ENCODE measurements around the gene S100P.
"Not testable (repeated sequence)": the region's sequence is repeated elsewhere in the genome, so short reads cannot be mapped to it uniquely, and the experiment has no call there.

The S100P gene

GRCh38 chr4:6693231-6694176, at the start of gene S100P:
Gene S100P (plus strand): TSS chr4:6693878. CDS start chr4:6693933, 55 bp downstream.
- DNase-seq = no peak

- DNase-seq = no peak
Observed at GRCh38 chr4:6644792-6645530, 48.7 kb upstream of the S100P start.

GRCh38 chr4:6647169-6647568, 46.5 kb upstream of the S100P start:
- no peak for DNase-seq

- DNase-seq = no peak
Observed at GRCh38 chr4:6647582-6648230, 46.0 kb upstream of the S100P start.

- no peak for DNase-seq
Observed at GRCh38 chr4:6649216-6649615, 44.5 kb upstream of the S100P start.

GRCh38 chr4:6654211-6654610, 39.5 kb upstream of the S100P start:
- not testable (repeated sequence) for DNase-seq

- not testable (repeated sequence) for DNase-seq
Observed at GRCh38 chr4:6655291-6655690, 38.4 kb upstream of the S100P start.

GRCh38 chr4:6655924-6656323, 37.8 kb upstream of the S100P start:
- no peak for DNase-seq

- DNase-seq = no peak
Observed at GRCh38 chr4:6657242-6658208, 36.2 kb upstream of the S100P start.

GRCh38 chr4:6658209-6658595, 35.5 kb upstream of the S100P start:
- DNase-seq = no peak

GRCh38 chr4:6658597-6659075, 35.0 kb upstream of the S100P start:
- no peak for DNase-seq

- DNase-seq = no peak
Observed at GRCh38 chr4:6659897-6660296, 33.8 kb upstream of the S100P start.

GRCh38 chr4:6660430-6660829, 33.2 kb upstream of the S100P start:
- no peak for DNase-seq

- no peak for DNase-seq
Observed at GRCh38 chr4:6662591-6662990, 31.1 kb upstream of the S100P start.

- DNase-seq = no peak
Observed at GRCh38 chr4:6663596-6664393, 29.9 kb upstream of the S100P start.

- DNase-seq = no peak
Observed at GRCh38 chr4:6665320-6665654, 28.4 kb upstream of the S100P start.

GRCh38 chr4:6668391-6668790, 25.3 kb upstream of the S100P start:
- DNase-seq = no peak

- DNase-seq = no peak
Observed at GRCh38 chr4:6671648-6672047, 22.0 kb upstream of the S100P start.

- no peak for DNase-seq
Observed at GRCh38 chr4:6672131-6672530, 21.5 kb upstream of the S100P start.

- not testable (repeated sequence) for DNase-seq
Observed at GRCh38 chr4:6672541-6673190, 21.0 kb upstream of the S100P start.

- DNase-seq = not testable (repeated sequence)
Observed at GRCh38 chr4:6673191-6673659, 20.5 kb upstream of the S100P start.
